Body of pancreas (tissue), 4 donors: ENCODE measurements around the gene ADAMTS17.

Source experiments
- CTCF ChIP-seq, 7 experiments: fragments of 450-650 bp in 4 of 7; fragments of 200-600 bp in 3 of 7; sonication (generic) in 3 of 7; IDR thresholded peaks; one replicate each; pipeline ENCODE4 v1.5.1; 2016 to 2019; ENCODE audit warnings: antibody characterized with exemption in 7 of 7
- POLR2A ChIP-seq, 3 donors: fragments of 450-650 bp; IDR thresholded peaks; one replicate each; pipeline ENCODE4 v1.6.1; 2016; ENCODE audit warnings: antibody characterized with exemption in 3 of 3, mild to moderate bottlenecking in 2 of 3

- TF ChIP-seq CTCF (IDR thresholded peaks at IDR 0.05) (no peak), POLR2A (IDR thresholded peaks at IDR 0.05) (no peak)
These were observed 282.7 kb downstream of the ADAMTS17 start for GRCh38 chr15:100059094-100059493.
